GM23248 (cell line): ENCODE measurements around the gene CFAP92.

Source experiments
- EZH2 ChIP-seq: fragments of 200-600 bp; sonication (generic); IDR thresholded peaks from 2 replicates; pipeline ENCODE4 v1.6.1; 2018; ENCODE audit warnings: antibody characterized with exemption, mild to moderate bottlenecking; ENCODE audit not compliant: insufficient read depth, poor library complexity, severe bottlenecking
- EZH2phosphoT487 ChIP-seq: fragments of 200-600 bp; sonication (generic); IDR thresholded peaks from 2 replicates; pipeline ENCODE4 v1.6.1; 2018; ENCODE audit warnings: antibody characterized with exemption, moderate library complexity, mild to moderate bottlenecking, low read depth; ENCODE audit not compliant: insufficient read depth

DNA sequence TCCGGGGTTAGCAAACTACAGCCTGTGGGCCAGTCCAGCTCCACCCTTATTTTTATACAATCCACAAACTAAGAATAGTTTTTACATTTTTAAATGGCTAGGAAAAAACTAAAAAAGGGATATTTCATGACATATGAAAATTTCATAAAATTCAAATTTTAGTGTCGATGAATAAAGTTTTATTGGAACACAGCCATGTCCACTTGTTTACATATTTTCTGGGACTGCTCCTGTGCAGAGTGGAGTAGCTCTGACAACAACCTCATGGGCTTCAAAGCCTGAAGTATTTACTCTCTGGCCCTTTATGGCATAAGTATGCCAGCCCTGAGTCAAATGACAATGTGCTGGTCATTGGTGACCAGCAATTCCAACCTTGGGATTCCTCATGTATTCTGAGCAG lies 24.4 kb upstream of the CFAP92 start:
- TF ChIP-seq EZH2 (no peak), EZH2phosphoT487 (no peak)
